Hematopoietic multipotent progenitor cell treated with erythropoietin and hydrocortisone succinate and interleukin-3 and kit ligand, for 6 days (in vitro differentiated cells): Measurements from ENCODE around the gene C10orf143.
A peak's percentile ranks its signal among the peaks of the same experiment; 100 is the strongest.
"Not testable (repeated sequence)": the region's sequence is repeated elsewhere in the genome, so short reads cannot be mapped to it uniquely, and the experiment has no call there.

Experiments
- DNase-seq: peaks from one replicate; pipeline ENCODE4 v3.0.0-alpha.2; 2015

Gene C10orf143

DNA sequence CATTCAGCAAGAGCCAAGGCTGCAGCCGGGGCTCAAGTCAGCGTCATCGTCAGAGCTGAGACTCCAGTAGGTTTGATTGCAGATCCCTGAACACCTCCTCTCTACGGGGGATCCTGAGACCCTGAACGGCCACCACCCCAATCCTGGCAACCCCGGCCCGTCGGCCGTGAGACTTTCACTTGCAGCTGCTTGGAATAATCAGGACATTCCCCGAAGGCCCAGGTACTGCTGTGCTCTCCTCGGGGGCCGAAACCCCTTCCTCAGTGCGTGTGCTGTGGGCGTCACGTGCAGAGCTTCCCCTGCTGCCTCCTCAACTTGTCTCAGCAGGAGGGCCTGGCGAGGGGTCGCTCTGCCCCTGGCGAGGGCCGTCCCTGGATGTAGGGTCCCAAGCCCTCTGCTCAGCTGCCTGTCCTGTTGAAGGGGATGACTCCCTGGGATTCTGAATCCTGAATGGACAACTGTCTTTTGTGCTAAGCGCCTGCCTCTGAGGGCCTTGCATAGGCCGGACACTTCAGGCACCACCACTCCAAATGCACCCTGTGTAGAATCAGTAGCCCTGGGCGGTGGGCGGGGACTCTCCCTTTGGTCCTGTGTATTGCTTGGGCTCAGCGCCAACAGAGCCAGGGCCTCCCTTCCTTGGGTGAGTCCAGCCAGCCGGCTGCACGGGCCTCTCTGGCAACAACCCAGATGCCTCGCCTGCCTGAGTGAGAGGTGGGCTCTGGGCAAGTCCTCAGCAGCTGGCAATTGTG is 82.7 kb downstream of the C10orf143 start:
- no peak for DNase-seq

DNA sequence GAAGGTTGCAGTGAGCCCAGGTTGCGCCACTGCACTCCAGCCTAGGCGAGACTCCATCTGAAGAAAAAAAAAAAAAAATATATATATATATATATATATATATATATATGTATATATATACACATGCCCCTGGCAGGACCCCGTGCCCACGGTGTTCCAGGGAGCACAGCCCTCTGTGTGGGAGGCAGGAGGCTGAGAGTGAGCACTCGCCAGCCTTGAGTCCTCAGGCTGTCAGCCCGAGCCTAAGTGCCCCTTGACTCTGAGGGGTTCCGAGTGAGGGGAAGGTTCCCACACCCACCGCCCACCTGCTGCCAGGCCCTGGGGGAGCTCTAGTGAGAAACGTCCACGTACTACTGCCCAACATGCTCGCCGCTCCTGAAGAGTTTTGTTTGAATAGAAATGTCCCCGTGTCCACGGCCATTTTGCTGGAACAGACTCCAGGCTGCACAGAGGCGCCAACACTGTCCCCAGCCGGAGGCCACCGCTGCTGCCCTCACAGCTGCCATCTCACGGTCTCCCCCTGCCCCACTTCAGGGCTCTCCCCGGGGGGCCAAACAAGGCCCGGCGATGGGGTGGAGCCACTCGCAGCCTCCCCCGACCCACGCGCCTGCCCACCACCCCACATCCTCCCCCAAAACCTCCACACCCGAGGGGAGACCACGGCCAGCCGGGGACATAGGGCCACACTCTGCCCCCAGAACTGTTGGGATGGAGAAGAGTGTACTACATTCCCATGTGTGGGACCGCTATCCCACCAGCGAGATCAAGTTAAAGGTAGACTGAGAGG is 83.8 kb downstream of the C10orf143 start:
- DNase-seq = no peak

DNA sequence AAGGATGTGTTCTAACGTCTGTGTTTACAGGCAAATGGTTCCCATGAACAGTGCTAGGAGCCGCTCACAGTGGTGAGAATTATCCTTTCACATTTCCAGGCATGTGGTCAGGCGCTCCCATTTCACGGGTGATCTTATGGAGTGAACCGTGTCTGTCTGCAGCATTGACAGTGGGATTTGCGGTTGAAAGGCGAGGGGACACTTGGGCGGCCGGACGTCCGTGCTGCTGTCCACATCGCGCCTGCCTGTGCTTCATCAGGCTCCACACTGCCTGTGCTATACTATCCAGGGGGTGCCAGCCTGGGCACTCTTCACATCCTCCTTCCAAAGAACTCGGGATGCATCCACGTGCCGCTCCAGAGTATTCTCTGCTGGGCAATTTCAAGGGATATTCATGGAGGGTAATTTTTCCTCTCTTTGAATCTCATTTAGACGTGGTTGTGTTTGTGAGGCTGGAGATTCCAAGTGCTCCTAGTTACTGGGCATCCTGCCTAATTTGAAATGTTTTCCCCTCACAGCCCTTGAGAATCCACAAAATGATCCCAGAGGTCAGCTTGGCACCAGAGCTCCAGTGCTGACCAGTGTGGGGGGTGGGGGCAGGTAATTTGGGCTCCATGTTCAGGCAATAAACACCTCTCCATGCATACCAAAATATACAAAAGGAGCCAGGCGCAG is 84.7 kb downstream of the C10orf143 start:
- no peak for DNase-seq

DNA sequence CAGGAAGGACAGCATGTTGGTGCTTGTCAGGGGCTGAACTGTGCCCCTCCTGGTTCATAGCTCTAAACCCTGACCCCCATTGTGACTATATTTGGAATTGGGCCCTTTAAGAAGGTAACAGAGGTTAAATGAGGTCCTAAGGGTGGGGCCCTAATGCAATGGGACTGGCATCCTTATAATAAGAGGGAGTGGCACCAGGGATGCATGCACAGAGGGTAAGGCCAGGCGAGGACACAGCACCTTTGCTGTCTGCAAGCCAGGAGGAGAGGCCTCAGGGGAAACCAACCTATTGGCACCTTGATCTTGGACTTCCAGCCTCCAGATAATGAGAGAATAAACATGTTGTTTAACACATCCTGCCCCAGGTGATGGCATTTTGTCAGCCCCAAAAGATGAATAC is 85.3 kb downstream of the C10orf143 start:
- DNase-seq = no peak

DNA sequence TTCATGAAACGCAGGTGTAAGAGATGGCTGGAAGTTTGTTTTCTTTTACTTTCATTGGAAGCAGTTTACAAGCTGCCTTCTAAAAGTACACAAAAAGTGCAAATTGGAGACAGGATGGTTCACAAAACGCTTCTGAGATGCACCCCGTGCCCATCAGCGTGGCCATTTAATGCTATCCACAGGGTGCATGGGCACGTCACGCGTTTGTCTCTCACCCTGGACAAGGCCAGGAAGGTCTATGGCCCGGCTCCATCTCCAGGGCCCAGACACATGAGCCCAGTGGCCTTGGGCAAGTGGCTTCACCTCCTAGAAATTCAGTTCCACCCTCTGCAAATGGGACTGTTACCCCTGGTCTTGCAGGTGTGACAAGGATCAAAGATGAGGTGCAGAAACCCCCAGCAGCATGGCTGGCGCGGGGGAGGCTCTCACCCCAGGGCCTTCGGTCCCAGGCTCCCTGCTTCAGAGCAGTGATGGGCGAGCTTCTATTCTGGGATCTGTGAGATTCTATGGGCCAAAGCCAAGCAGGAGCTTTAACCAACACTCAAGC is 85.8 kb downstream of the C10orf143 start:
- DNase-seq = no peak

DNA sequence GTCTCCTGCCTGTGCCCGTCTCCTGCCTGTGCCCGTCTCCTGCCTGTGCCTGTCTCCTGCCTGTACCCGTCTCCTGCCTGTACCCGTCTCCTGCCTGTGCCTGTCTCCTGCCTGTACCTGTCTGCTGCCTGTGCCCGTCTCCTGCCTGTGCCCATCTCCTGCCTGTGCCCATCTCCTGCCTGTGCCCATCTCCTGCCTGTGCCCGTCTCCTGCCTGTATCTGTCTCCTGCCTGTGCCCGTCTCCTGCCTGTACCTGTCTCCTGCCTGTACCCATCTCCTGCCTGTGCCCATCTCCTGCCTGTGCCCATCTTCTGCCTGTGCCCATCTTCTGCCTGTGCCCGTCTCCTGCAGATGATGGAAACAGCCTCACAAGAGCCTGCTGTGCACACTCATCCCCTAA is 86.3 kb downstream of the C10orf143 start:
- not testable (repeated sequence) for DNase-seq

DNA sequence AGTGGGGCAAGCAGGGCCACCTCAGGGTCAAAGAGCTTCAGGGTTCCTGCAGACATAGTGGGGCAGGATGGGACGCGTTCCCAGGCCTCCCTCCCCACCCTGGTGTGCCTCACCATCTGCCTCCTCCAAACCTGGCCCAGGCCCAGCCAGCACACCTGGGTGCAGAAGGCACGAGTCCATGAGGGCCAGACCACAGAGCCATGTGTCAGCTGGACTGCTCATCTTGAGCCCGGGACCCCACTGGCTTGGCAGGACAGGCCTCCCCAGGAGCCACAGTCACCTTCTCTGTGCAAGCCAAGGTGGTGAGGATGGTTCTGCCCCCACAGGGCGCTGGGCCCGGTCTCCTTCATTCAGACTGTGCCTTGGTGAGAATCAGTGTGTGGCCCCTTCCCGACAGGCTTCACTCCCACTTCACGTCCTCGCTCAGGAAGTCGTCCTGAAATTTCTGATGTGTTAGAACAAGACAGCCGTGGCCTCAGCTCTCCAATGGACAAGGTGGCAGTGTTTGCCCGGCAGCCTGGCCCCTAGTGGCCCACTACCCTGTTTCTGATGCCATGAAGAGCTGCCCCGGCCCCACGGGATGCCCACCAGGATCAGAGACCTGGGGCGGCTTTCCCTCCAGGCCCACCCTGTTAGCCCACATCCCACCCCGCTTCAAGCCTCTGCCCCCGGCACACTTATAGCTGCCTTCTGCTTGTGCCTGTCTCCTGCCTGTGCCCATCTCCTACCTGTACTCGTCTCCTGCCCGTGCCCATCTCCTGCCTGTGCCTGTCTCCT is 87.0 kb downstream of the C10orf143 start:
- DNase-seq = no peak

DNA sequence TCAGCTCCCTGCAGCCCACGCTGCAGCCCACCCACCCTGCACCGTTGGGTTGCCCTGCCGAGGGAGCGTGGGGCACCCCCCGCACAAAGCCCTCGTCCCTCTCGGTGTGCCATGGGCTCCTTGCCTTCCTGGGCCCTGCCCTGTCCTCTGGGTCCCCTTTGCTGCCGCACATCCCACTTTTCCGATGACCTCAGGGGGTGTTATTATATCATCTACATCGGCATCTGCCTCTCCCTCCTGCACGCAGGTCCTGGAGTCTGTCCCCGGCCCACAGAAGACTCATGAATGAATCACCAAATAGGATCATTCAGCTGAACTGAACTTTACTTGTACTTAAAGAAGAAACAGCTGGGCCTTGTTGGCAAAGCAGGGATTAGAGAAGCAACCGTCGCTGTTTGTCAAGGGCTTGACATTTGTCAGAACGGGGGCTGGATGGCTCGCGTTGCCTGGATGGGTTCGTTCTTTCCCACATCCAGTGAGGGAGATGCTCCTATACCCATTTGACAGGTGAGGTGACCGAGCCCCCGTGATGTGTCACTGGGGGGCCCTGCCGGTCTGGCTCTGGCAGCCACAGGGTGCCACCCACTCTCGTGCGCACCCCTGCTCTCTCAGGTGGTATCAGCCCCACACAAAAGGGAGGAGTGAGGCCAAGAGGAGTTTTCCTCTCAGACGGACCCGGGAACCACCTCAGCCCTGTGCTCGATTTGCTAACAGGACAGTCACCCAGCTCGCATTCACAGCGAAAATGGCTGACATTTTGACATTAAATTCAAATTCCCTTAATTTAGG is 87.9 kb downstream of the C10orf143 start:
- no peak for DNase-seq

DNA sequence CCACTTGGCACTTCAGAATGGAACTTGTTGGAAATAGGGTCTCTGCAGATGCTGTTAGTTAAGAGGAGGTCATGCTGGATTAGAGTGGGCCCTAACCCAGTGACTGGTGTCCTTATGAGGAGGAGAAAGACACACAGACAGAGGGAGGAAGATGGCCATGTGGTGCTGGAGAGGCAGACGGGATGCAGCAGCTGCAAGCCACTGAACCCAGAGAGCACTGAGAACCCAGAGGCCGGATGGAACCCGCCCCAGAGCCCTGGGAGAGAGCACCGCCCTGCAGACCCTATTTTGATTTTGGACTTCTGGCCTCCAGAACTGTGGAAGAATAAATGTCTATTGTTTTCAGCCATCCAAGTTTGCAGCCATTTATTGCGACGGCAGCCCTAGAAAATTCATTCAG is 88.5 kb downstream of the C10orf143 start:
- no peak for DNase-seq

DNA sequence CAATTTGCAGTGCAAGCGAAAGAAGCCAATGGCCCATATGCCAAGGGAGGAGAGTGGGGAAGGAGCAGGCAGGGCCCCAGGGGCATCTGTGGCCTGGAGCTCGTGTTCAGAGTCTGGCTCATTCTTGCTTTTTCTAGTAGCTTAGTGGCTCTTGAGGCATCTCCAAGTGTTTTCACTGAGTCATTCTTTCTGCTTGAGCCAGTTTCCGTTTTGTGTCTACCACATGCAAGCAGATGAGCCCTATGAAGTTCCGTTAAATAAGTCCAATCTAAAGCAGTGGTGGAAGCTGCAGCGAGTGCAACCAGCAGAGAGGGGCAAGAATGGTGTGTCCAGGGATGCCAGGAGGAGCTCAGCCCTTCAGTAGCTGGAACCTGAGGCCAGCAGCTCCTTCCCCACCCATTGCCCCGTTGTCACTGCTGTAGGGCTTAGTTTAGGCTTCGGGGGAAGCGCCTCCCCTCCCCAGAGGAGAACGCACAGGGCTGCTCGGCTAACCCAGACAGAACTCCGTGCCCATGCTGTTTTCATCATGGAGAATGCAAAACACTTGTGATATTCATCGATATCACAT is 89.2 kb downstream of the C10orf143 start:
- DNase-seq = peak; percentile 10

DNA sequence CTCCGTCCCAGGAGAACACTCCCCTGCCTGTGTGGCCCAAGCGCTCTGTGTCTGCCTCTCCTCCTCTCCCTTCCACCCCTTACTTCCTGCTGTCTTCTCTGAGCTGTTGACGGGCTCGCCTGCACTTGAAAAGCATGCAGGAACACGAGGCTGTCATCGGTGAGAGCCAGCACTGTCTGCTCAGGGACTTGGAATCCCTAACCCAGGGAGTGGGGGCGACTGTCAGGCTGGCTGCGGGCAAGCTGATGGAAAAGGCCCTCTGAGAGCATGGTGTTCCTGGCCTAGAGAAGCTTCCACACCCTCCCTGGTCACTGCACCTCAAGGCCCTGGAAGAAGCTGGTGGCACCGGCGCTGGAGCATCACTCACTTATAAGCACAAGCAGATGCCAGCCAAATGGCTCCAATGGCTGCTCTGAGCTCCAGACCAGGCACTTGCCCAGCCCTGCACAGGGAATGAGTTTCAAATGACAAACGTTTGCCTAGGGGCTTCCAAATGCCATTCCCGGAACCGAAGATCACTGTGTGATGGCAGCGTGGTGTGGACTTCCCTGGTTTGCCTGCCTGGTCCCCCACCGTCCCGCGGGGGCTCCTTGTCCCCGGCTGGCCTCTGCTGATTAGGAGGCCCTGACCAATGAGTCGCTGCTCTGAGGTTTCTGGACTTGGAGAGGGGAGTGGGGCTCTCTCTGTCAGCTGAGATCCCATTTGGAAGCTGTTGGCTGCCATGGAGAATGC is 89.8 kb downstream of the C10orf143 start:
- no peak for DNase-seq

DNA sequence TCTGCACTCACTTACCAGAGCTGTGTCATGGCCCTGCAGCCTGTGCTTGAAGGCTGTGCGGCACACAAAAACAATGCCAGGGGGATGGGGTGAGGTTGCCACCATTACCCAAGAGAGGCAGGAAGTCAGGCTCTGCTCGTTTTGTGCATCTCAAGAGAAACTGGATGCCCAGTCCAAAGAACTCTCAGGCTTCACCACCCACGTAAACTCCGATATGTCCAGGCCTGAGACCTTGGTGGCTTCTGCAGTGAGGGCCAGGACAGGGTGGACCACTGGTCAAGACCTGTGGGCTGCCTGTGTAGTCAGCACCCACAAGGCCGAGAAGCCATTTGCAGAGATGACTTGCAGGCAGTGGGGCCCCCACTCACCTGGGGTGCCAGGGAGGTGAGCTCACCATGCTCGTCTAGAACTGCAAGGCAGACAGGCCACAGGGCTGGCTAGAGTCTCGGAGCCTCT is 91.9 kb downstream of the C10orf143 start:
- no peak for DNase-seq

DNA sequence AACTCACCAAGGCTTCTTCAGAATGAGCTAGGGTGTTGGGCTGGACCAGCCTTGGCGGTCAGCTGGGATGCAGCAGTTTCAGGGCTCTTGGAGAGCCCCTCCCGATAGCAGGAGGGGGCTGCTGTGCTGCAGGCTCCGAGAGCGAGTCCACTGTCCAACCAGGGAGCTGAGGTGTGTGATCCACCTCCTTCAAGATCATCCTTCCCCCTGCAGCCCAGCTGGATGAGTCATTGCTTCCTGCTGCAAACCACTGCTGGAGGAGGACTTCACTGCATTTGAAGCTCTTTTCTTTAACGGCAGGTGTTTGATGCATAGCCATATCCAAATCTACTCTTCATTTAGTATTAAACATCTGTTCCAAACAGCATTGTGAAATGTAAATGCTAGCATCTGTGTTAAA is 92.4 kb downstream of the C10orf143 start:
- DNase-seq = no peak

DNA sequence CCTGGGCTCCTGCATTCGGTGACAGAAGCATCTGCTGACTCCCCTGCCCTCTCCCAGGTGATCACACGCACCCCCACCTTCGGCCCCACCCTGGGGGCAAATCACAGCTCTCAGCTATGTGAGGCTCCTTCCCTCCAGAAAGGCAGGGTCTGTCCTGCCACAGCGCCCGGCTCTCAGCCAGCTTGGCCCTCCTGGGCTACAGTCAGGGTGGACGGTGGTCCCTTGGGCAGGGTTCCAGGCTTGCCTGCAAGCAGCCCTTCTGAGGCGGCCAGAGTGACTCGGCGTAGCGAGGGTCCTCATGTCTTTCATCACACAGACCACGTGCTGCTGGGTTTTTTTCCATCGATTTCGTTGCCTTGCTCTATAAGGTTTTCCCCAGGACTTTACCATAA is 93.0 kb downstream of the C10orf143 start:
- DNase-seq = no peak

DNA sequence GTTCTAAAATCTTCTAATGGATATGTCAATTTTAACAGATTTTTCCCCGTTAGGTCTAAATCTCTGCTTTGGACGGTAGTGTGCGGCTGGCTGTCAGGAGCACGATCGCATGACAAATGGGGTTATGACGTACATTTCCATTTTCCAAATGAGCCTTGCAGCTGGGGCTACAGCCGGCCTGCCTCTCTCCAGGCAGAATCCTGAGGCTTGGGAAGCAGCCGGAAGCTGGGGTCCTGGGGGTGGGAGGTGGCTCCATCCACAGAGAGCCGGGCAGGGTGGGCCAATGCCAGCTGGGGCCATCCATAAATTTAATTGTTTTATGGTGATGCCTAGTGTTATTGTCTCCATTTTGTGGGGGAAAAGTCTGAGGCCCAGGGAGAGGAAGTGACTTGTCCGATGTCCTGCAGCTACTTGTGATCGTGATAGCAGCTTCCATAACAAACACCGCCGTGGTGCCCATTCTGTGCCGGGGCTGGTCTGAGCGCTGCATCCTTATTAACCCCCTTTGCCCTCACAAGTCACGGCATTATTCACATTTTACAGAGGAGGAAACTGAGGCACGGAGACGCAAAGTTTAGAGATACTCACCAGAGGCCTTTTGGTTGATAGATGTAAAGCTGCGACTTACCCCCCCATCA is 93.5 kb downstream of the C10orf143 start:
- DNase-seq = no peak

DNA sequence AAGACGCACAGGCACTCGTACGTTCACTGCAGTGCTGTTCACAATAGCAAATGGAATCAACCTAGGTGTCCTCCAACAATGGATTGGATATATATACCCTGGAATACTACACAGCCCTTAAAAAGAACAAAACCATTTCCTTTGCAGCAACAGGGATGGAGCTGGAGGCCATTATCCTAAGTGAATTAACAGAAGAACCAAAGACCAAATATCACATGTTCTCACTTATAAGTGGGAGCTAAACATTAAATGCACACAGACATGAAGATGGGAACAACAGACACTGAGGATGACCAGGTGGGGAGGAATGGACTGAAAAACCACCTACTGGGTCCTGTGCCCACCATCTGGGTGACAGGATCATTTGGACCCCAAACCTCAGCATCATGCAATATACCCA is 94.5 kb downstream of the C10orf143 start:
- no peak for DNase-seq

DNA sequence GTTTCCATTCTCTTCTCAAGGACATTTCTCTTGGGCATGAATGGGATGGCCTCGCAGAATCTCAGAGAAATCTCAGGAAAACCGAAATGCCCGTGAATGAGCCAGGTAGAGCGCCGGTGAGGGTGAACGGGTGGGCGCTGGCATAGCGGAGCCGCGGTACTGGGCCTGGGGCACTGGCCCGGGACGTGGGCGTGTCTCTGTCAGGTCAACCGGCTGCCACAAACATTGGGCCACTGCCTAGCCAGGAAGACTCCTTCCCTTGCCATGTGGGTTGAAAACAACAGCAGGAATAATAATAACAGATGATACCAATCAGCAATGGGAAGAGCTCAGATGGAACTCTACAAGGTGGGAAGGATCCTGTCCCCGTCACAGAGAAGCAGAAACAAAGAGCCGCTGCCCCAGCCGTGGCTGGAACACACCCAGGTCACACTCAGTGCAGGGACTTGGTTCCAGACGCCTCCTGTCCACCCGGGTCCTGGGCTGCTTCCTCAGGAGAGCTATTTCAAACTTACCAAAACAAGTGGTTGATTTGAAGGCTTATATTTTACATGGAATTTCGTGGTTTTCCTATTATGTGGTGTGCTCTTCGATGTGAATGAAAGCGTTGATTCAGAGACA is 95.4 kb downstream of the C10orf143 start:
- no peak for DNase-seq

DNA sequence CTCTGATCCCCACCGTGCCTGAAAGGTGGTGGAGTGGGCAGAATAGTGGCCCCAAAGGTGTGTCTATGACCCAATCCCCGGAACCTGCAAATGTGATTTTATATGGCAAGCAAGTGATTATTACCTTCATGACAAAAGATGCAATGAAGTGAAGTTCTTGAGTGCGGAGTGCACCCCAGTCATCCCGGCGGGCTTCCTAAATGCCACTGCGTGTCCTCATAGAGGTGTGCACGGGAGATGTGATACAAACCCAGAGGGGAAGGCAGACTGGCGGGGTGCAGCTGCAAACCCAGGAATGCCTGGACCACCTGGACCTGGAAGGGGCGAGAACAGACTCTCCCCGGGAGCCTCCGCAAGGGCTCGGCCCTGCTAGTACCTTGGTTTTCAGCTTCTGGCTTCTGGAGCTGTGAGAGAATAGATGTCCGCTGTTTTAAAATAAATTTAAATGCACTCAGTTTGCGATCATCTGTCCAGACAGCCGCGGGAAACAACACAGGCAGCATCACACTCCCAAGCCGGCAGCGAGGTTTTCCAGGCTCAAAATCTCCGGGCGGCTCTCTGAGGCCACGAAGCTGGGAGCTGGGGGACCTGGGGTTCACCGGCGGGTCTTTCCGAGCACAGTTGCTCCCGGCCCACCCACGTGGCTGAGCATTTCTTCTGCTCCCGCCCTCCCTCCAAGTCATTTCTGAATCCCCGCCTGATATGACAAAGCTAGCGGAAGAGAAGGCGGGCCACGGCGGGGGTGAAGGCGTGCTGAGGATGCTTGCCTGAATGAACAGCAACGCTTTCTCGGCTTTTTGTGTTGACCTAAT is 96.2 kb downstream of the C10orf143 start:
- no peak for DNase-seq
